ACHN (cell line): Measurements from ENCODE around the gene DNAH10.

Source experiments
- DNase-seq: peaks from one replicate; pipeline ENCODE4 v3.0.0-alpha.2; 2015
- in situ Hi-C: cut with HindIII; loops from 2 replicates; pipeline ENCODE4 v1.10.0; 2017; ENCODE audit warnings: low sequenced_read_pairs, low pct_ligation_motif_present, low pct_unique_long_range_greater_than_20kb

The DNAH10 gene

DNA sequence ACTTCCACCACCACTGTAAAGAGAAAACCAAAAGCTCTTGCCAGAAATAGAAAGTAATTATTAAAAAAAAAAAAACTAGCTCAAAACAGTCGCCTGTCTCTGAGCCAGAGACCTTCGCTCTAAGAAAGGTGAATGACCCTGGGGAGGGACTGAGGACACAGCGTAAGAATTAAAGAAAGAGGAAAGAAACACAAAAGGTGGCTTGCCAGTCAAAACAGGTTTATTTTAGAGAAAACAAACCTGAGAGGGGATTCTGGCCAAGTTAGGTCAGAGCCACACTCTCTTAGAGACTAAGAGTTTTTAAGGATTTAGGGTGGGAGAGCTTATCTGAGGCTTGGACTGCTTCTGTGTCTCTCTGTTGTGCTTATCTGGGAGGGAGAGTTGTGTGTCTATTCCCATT, 66.0 kb downstream of the DNAH10 start:
- in situ Hi-C loops = no loop called here
- DNase-seq = no peak

- DNase-seq = no peak
- in situ Hi-C loops = no loop called here
These were observed 66.9 kb downstream of the DNAH10 start for GRCh38 chr12:123828854-123829547.

DNA sequence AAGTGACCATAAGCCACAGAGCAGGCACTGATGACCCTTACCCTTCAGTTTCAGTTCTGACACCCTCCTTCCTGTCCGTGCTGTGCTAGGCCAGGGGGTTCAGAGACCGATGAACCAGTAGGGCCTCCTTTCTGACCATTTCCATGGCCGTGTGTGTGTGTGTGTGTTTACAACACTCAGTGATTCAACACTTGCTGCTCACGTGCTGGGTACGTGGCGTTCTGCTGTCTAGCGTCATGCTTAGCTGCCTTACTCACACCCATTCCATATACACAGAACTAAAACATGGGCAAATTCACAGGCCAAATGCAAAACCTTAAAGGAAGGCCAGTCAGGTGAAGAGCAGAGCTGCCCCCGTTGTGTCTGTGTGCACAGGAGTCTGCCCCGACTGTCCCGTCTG, 67.5 kb downstream of the DNAH10 start:
- in situ Hi-C loops = no loop called here
- no peak for DNase-seq

DNA sequence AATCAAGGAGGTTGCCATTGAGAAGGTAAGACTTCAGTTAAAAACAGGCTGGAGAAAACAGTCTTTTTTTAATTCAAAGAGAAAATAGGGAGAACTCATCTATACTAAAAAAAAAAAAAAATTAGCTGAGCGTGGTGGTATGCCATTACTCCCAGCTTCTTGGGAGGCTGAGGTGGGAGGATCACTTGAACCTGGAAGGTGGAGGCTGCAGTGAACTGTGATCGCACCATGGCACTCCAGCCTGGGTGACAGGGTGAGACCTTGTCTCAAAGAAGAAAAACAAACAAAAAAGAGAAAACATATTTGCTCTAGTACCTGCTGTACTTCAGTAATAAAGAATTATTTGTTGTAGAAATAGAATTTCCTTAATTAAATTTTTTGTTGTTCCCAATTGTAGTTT, 68.6 kb downstream of the DNAH10 start:
- in situ Hi-C loops = no loop called here
- DNase-seq = no peak

DNA sequence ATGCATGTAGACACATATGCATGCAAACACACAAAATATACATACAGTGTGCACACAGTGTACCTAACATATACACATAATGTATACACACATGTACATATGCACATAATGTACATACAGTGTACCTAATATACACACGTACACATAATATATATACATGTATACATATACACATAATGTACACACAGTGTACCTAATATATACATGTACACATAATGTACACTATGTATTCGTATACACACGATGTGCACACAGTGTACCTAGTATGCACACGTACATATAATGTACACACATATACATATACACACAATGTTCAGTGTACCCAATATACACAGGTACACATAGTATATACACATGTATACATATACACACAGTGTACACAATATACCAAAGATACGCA, 70.0 kb downstream of the DNAH10 start:
- DNase-seq = no peak
- in situ Hi-C loops = no loop called here

DNA sequence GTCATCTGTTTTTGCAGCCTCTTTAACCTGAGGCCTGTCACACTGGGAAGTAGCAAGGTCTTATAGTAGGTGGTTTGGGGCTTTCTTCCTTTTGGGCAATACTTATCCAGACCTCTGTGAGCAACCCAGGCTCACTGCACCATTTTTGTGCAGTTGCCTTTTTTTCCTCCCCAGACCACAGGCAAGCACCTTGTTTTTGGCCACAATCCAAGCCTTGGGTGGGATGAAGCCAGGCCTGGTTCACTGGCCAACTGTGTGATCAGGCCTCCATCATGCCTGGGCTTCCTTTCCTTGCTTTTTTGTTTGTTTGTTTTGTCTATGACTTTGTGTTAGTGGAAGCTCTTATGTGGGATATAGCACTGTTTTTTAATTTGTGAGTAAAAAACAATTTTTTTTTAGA, 71.7 kb downstream of the DNAH10 start:
- in situ Hi-C loops = no loop called here
- DNase-seq = no peak

DNA sequence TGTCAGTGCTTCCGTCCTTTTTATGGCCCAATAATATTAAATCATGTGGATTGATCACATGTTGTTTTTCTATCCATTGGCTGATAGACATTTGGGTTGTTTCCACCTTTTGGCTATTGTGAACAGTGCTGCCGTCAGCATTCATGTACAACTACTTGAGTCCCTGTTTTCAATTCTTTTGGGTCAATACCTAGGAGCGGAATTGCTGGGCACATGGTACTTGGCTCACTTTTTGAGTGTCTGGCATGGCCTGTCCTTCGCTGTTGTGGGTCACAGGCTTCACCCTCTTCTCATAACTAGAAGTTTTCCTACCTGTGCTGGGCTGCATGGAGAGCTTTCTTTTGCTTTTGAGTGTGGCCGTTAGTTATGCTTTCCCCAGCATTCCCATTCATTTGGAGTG, 72.7 kb downstream of the DNAH10 start:
- in situ Hi-C loops = no loop called here
- no peak for DNase-seq

- in situ Hi-C loops = no loop called here
- no peak for DNase-seq
These were observed 74.2 kb downstream of the DNAH10 start for GRCh38 chr12:123836292-123836691.

GRCh38 chr12:123839826-123840225, 77.7 kb downstream of the DNAH10 start:
- in situ Hi-C loops = no loop called here
- no peak for DNase-seq

- in situ Hi-C loops = no loop called here
These were observed 78.8 kb downstream of the DNAH10 start for GRCh38 chr12:123840765-123841425.

DNA sequence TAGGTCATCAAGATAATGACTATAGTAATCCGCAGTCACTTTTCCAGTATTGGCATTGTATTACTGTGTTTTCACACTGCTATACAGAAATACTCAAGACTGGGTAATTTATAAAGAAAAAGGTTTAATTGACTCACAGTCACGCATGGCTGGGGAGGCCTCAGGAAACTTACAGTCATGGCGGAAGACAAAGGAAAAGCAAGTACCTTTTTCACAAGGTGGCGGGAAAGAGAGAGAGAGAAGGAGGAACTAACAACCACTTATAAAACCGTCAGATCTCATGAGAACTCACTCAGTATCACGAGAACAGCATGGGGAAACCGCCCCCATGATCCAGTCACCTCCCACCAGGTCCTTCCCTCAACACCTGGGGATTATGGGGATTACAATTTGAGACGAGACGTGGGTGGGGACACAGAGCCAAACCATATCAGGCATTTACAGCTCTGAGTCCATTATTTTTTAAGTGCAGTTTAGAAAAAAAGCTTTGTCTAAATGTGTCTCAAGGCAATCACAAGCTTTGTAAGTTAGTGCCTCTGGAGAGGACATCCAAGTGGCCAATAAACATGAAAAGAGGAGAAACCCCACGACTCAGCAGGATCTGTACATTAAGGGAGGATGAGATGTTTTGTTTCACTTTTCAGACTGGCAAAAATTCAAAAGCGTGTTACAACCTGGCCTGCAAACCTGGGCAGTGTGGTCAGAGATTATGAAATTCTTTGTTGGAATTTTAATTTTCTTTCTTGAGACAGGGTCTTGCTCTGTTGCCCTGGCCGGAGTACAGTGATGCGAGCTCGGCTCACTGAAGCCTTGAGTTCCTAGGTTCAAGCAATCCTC, 82.0 kb downstream of the DNAH10 start:
- no peak for DNase-seq
- in situ Hi-C loops = no loop called here

More at GRCh38 chr12:123840765-123841425, 78.8 kb downstream of the DNAH10 start:
- DNase-seq = no peak

- no peak for DNase-seq
- in situ Hi-C loops = no loop called here
These were observed 83.8 kb downstream of the DNAH10 start for GRCh38 chr12:123845881-123846280.

DNA sequence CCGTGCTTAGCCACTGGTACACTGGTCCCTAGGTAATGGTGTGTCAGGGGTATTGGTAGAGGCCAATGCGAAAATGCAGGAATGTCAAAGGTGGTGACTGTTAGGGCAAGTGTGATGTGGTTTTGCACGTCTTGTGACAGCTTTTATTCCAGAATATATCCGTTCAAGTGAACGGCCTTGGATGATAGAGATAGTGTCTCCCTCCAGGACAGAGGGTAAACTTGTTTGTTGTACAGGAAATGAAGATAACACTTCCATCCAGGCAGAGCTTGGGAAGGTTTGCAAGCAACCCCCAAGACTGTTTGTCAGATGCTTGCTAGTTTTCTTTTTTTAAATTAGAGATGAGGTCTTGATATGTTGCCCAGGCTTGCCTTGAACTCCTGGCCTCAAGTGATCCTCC, 84.2 kb downstream of the DNAH10 start:
- no peak for DNase-seq
- in situ Hi-C loops = no loop called here

GRCh38 chr12:123847019-123847418, 84.9 kb downstream of the DNAH10 start:
- DNase-seq = no peak
- in situ Hi-C loops = no loop called here

- in situ Hi-C loops = no loop called here
These were observed 85.8 kb downstream of the DNAH10 start for GRCh38 chr12:123847876-123848275.

GRCh38 chr12:123849517-123849916, 87.4 kb downstream of the DNAH10 start:
- in situ Hi-C loops = no loop called here
- DNase-seq = no peak

More at GRCh38 chr12:123847876-123848275, 85.8 kb downstream of the DNAH10 start:
- DNase-seq = no peak

DNA sequence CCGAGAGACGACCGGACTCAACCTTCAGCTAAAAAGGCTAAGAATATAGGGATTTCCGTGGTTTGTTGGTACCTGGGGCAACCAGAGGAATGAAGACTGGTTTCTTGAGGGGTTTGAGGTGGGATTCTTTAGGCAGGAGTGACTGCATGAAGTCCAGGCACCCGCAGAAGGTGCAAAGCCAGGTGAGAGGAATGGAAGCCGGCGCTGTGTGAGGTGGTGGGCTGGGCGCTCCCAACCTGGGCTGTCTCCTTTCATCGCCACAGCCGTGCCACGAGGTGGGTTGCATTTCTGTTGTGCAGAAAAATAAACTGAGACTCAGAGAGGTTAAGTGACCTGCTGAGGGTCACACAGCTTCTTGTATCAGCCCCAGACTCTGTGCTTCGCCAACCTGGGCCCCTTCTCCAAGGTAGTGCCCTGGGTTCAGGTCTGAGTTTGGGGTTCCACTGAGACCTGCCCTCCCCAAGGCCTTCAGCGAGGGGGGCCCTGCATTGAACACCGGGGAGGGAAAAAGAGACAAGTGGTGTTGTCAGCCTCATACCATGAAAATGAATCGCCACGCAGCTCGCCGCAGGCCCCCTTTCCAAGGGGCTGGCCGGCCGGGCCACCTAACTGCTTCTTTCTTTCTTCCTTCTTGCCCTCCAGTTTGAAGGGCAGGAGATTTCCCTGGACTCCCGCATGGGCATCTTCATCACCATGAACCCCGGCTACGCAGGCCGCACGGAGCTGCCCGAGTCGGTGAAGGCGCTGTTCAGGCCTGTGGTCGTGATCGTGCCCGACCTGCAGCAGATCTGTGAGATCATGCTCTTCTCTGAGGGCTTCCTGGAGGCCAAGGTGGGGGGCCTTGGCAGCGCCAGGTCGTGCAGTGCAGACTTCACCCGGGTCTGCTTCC, 88.4 kb downstream of the DNAH10 start:
- in situ Hi-C loops = no loop called here
- no peak for DNase-seq

DNA sequence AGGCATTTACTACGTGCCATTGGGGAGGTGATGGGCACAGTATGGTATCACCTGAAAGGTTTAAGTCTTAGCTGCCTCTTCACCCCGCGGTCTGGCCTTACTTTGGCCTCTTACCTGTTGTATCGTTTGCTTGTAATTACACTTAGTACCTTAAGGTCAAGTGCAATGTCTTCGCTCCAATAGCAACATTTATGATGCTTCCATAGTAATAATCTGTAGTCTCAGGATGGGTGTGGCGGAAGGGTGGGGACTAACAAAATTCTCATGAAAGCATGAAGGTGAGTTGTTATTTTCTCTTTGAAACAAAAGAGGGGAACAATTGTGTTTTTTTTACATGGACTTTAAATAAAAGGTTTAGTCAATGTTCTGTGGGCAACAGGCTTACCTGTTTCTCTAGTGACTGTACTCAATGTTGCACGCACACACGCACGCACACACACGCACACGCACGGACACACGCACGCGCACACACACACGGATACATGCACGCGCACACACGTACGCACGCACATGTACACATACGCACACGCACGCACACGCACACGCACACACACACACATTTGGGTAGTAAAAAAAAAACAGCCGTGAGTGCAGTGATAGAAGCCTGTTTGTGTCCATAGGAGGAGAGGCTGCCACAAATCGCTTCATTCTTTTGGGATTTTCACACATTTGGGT, 91.4 kb downstream of the DNAH10 start:
- no peak for DNase-seq
- in situ Hi-C loops = no loop called here
